ENCODE data around the gene TMEM9.

Gene TMEM9

GRCh38 chr1:201154389-201155165 lies at the start of gene TMEM9:
TSS of gene TMEM9 (minus strand) at chr1:201154474. CDS start at chr1:201153923, 551 bp downstream.
- DNase-seq (peak; percentile 94), ATAC-seq (replicated peaks) (peak; percentile 98 to 99)
- Mint-ChIP-seq H3K4me1 (peaks cover 9 to 11% of the 10 kb centered on the region in 2 donors), H3K36me3 (peaks cover 0 to 11% of the 10 kb centered on the region in 2 donors), H3K4me3 (peak within 1 kb of the TSS; percentile 87 to 89), H3K27me3 (peaks cover 21% of the 10 kb centered on the region in 2 donors), H3K27ac (peak within 1 kb of the TSS; percentile 80), H3K9me3 (no peaks in the 10 kb centered on the region)

- Mint-ChIP-seq H3K36me3 (no peaks in the 10 kb centered on the region), H3K4me1 (no peaks in the 10 kb centered on the region), H3K27ac (no peak overlapping the region), H3K4me3 (no peak overlapping the region), H3K27me3 (peaks cover 0 to 16% of the 10 kb centered on the region in 2 donors), H3K9me3 (no peaks in the 10 kb centered on the region)
- no peak for ATAC-seq (replicated peaks)
- no peak for DNase-seq
Observed at GRCh38 chr1:201198598-201198997, 44.3 kb upstream of the TMEM9 start.

- no peaks in the 10 kb centered on the region for H3K36me3 Mint-ChIP-seq
- H3K27ac Mint-ChIP-seq: no peak overlapping the region
- no peaks in the 10 kb centered on the region for H3K4me1 Mint-ChIP-seq
- no peak overlapping the region for H3K4me3 Mint-ChIP-seq
- DNase-seq: no peak
- ATAC-seq (replicated peaks): no peak
- H3K9me3 Mint-ChIP-seq: no peaks in the 10 kb centered on the region
- peaks cover 13 to 31% of the 10 kb centered on the region in 2 donors for H3K27me3 Mint-ChIP-seq
Observed at GRCh38 chr1:201194046-201194445, 39.8 kb upstream of the TMEM9 start.

- no peaks in the 10 kb centered on the region for H3K4me1 Mint-ChIP-seq
- H3K9me3 Mint-ChIP-seq: no peaks in the 10 kb centered on the region
- no peak overlapping the region for H3K27ac Mint-ChIP-seq
- no peak for ATAC-seq (replicated peaks)
- no peak for DNase-seq
- H3K36me3 Mint-ChIP-seq: no peaks in the 10 kb centered on the region
- peaks cover 14 to 43% of the 10 kb centered on the region in 2 donors for H3K27me3 Mint-ChIP-seq
- no peak overlapping the region for H3K4me3 Mint-ChIP-seq
Observed at GRCh38 chr1:201192261-201192788, 38.1 kb upstream of the TMEM9 start.

- Mint-ChIP-seq H3K4me3 (no peak overlapping the region), H3K36me3 (no peaks in the 10 kb centered on the region), H3K27me3 (peaks cover 18 to 46% of the 10 kb centered on the region in 2 donors), H3K4me1 (no peaks in the 10 kb centered on the region), H3K9me3 (no peaks in the 10 kb centered on the region), H3K27ac (no peak overlapping the region)
- no peak for DNase-seq
- peak in 1 of 2 donors; percentile 31 for ATAC-seq (replicated peaks)
Observed at GRCh38 chr1:201191653-201192260, 37.5 kb upstream of the TMEM9 start.

GRCh38 chr1:201190624-201191051 lies 36.4 kb upstream of the TMEM9 start, which contains the start of gene IGFN1:
TSS of gene IGFN1 (plus strand) at chr1:201190824. CDS start at chr1:201193294, 2,470 bp downstream.
- Mint-ChIP-seq H3K27ac (no peak within 1 kb of the TSS), H3K36me3 (no peaks in the 10 kb centered on the region), H3K9me3 (no peaks in the 10 kb centered on the region), H3K4me1 (no peaks in the 10 kb centered on the region), H3K27me3 (peaks cover 18 to 46% of the 10 kb centered on the region in 2 donors), H3K4me3 (no peak within 1 kb of the TSS)
- ATAC-seq (replicated peaks): no peak
- DNase-seq: no peak

GRCh38 chr1:201190005-201190404 lies 35.7 kb upstream of the TMEM9 start:
- H3K27me3 Mint-ChIP-seq: peaks cover 23 to 47% of the 10 kb centered on the region in 2 donors
- H3K4me3 Mint-ChIP-seq: no peak overlapping the region
- H3K9me3 Mint-ChIP-seq: no peaks in the 10 kb centered on the region
- H3K36me3 Mint-ChIP-seq: no peaks in the 10 kb centered on the region
- no peak for DNase-seq
- no peaks in the 10 kb centered on the region for H3K4me1 Mint-ChIP-seq
- no peak for ATAC-seq (replicated peaks)
- H3K27ac Mint-ChIP-seq: no peak overlapping the region

- no peaks in the 10 kb centered on the region for H3K36me3 Mint-ChIP-seq
- ATAC-seq (replicated peaks) (no peak), DNase-seq (no peak)
- no peaks in the 10 kb centered on the region for H3K9me3 Mint-ChIP-seq
- H3K27ac Mint-ChIP-seq: no peak overlapping the region
- H3K4me1 Mint-ChIP-seq: no peaks in the 10 kb centered on the region
- peaks cover 31 to 56% of the 10 kb centered on the region in 2 donors for H3K27me3 Mint-ChIP-seq
- H3K4me3 Mint-ChIP-seq: no peak overlapping the region
Observed at GRCh38 chr1:201189085-201189484, 34.8 kb upstream of the TMEM9 start.

GRCh38 chr1:201186192-201186591 lies 31.9 kb upstream of the TMEM9 start:
- Mint-ChIP-seq H3K4me3 (no peak overlapping the region), H3K36me3 (no peaks in the 10 kb centered on the region), H3K27me3 (peaks cover 30 to 57% of the 10 kb centered on the region in 2 donors), H3K4me1 (peaks cover 3 to 5% of the 10 kb centered on the region in 2 donors), H3K27ac (no peak overlapping the region), H3K9me3 (peaks cover 0 to 4% of the 10 kb centered on the region in 2 donors)
- no peak for ATAC-seq (replicated peaks)
- DNase-seq: no peak

- DNase-seq (no peak), ATAC-seq (replicated peaks) (peak in 1 of 2 donors; percentile 23)
- no peak overlapping the region for H3K4me3 Mint-ChIP-seq
- H3K9me3 Mint-ChIP-seq: peaks cover 0 to 4% of the 10 kb centered on the region in 2 donors
- peaks cover 30 to 56% of the 10 kb centered on the region in 2 donors for H3K27me3 Mint-ChIP-seq
- no peak overlapping the region for H3K27ac Mint-ChIP-seq
- peaks cover 3 to 9% of the 10 kb centered on the region in 2 donors for H3K4me1 Mint-ChIP-seq
- H3K36me3 Mint-ChIP-seq: no peaks in the 10 kb centered on the region
Observed at GRCh38 chr1:201185527-201186128, 31.4 kb upstream of the TMEM9 start.

GRCh38 chr1:201185123-201185453 lies 30.8 kb upstream of the TMEM9 start:
- DNase-seq: no peak
- Mint-ChIP-seq H3K9me3 (peaks cover 0 to 4% of the 10 kb centered on the region in 2 donors), H3K4me3 (no peak overlapping the region), H3K27me3 (peaks cover 27 to 56% of the 10 kb centered on the region in 2 donors), H3K4me1 (peaks cover 3 to 9% of the 10 kb centered on the region in 2 donors), H3K27ac (no peak overlapping the region), H3K36me3 (no peaks in the 10 kb centered on the region)
- no peak for ATAC-seq (replicated peaks)

GRCh38 chr1:201184307-201185122 lies 30.2 kb upstream of the TMEM9 start:
- H3K27ac Mint-ChIP-seq: no peak overlapping the region
- ATAC-seq (replicated peaks): peak in 1 of 2 donors; percentile 39

GRCh38 chr1:201183753-201184152 lies 29.5 kb upstream of the TMEM9 start:
- H3K27me3 Mint-ChIP-seq: peaks cover 36 to 59% of the 10 kb centered on the region in 2 donors
- H3K36me3 Mint-ChIP-seq: no peaks in the 10 kb centered on the region
- ATAC-seq (replicated peaks) (no peak), DNase-seq (no peak)
- no peak overlapping the region for H3K4me3 Mint-ChIP-seq
- H3K9me3 Mint-ChIP-seq: peaks cover 4 to 6% of the 10 kb centered on the region in 2 donors
- no peak overlapping the region for H3K27ac Mint-ChIP-seq
- H3K4me1 Mint-ChIP-seq: peaks cover 3 to 9% of the 10 kb centered on the region in 2 donors

More at GRCh38 chr1:201184307-201185122, 30.2 kb upstream of the TMEM9 start:
- Mint-ChIP-seq H3K36me3 (no peaks in the 10 kb centered on the region), H3K4me1 (peaks cover 3 to 9% of the 10 kb centered on the region in 2 donors), H3K9me3 (peaks cover 0 to 4% of the 10 kb centered on the region in 2 donors), H3K27me3 (peaks cover 29 to 57% of the 10 kb centered on the region in 2 donors), H3K4me3 (no peak overlapping the region)
- DNase-seq: no peak
